ENCODE results near the gene STEAP1B. TPM values are rescaled to one million over a fixed set of nuclear protein-coding genes. Genes with fewer than 3 reads are reported as not detected.
"Not testable (repeated sequence)": the region's sequence is repeated elsewhere in the genome, so short reads cannot be mapped to it uniquely, and the experiment has no call there.

STEAP1B gene
- 2.0 and 2.1 TPM in 2 replicates for total RNA-seq

DNA sequence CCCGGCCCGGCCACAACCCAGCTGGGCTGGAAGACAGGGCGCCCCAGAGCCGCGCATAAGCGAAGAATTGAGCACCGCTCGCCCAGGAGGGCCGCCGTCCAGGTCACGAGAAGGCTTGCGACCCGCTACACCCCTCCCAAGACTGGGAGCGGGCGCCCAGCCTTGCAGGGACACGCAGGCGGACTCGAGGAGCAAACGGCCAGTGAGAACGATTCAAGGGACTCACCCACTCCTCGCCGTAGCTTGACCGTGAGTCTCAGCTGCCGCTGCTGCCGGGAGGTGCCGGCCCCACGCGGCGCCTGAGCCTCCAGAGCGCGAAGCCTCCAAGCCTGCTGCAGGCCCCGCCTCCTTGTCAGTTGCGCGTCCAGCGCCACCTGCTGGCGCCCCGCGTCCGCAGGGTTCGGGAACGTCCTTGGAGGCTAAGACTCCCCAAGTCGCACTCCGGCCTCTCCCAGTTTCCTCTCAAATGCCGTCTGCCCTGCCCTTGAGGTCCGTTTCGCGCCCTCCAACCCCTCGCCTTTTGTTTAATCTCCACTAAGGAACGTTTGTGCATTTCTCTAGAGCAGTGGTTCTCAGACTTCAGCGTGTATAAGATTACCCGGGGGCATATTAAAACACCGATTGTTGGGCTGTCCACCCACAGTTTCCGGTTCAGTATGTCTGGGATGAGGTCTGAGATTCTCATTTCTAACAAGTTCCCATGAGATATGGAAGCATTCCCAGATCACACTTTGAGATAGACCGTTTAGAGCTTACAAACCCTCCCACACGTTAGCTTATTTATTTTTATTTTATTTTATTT is at the start of gene STEAP1B:
TSS of gene STEAP1B (minus strand) at position 301 of the 802 bp plus-strand sequence. CDS start 5,333 bp downstream, outside the sequence.
- peak; percentile 68 for DNase-seq (ENCODE audit: low read depth)

DNA sequence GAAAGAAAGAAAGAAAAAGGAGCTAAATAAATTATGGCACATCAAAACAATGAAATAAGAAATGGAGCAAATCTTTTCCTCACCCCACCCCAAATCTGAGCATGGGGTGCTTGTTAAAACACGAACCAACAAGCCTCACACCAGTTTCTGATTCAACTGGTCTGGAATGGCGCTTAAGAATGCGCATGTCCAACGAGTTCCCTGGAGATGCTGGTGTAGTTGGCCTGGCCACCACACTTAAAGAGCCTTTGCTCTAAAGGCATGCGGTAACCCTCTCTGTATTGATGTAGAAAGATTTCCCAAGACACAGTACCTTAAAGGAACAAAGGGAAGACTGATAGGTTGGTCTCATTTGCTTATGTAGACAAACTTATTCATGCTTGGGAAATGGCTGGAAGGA is 49.1 kb upstream of the STEAP1B start:
- DNase-seq (ENCODE audit: low read depth): no peak

DNA sequence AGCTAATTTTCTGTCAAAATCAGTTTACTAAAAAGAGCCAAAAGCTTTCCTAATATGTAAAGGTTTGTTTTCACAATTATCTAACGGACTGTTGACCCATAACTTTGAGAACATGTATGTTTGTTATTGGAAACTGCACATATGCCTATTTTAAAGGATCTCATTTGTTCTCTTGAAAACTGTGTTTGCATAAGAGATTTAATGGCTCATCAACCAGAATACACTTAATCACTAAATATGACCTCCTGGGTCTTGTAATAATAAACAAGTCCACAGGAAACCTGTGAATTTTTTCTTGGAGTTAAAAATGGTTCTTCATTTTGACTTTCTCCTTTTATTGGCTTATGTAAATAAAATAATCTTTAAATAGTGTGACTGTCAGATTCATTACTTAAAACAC is 48.3 kb upstream of the STEAP1B start:
- peak; percentile 50 for DNase-seq (ENCODE audit: low read depth)

DNA sequence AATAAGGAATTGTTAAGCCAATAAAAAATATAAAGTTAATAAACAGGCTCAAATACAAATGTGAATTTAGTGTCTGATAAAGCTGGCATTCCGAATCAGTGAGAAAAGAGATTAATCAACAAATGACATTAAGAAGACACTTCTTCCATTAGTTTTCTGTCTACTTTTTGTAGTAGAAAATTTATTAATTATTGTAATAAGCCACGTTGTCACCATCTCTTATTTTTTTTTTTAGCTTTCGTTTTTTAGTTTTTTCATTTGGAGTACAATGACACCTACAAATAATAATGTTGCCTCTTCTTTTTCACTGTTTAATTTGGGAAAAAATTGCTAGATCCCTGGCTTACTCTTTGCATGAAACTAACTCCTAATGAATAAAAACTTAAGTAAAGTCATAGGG is 46.8 kb upstream of the STEAP1B start:
- no peak for DNase-seq (ENCODE audit: low read depth)

DNA sequence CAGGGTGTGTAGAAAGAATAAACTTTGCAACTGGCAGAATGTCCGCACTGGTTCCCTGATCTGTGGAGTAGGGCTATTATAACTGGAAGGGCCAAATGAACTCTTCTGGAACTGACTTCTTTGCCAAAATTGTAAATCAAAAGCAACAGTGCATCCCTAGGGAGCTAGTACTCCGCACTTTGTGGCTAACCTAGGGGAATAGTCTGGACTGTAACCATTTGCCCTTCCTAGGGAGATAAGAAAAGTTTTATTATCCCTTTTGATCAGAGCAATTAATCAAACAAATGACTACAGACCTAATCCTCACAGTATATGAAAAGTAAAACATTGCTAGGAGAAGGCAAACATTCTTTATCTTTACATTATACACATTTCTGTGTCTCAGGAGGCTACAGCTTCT is 45.5 kb upstream of the STEAP1B start:
- no peak for DNase-seq (ENCODE audit: low read depth)

DNA sequence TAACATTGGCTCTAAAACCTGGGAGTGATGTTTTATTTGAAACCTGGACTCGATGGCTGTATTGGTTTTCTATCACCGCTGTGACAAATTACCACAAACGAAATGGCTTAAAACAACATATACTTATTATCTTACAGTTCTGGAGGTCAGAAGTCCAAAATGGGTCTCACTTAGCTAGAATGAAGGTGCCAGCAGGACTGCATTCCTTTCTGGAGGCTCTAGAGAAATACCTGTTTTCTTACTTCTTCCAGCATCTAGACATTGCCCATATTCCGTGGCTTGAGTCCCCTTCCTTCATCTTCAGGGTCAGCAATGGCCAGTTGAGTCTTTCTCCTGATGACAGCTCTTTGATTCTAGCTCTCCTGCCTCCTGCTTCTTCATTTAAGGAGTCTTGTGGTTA is 44.3 kb upstream of the STEAP1B start:
- DNase-seq (ENCODE audit: low read depth): no peak

DNA sequence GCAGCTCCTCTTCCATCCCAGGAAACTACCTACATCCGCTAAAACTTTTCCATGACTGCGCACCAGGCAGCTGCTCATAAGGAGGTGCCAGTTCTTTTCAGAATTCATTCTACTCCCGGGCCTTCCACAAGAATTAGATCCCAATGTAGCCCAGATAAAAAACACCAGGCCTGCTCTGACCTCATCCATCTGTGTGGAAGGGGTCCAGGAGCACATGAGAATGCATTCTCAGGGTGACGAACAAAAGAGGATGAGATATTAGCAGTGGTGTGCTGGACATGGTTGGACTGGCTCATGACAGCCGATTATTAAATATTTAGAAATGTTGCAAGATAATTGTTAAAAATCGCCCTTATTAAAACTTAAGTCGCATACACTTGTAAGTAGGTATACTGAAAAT is 43.2 kb upstream of the STEAP1B start:
- no peak for DNase-seq (ENCODE audit: low read depth)

DNA sequence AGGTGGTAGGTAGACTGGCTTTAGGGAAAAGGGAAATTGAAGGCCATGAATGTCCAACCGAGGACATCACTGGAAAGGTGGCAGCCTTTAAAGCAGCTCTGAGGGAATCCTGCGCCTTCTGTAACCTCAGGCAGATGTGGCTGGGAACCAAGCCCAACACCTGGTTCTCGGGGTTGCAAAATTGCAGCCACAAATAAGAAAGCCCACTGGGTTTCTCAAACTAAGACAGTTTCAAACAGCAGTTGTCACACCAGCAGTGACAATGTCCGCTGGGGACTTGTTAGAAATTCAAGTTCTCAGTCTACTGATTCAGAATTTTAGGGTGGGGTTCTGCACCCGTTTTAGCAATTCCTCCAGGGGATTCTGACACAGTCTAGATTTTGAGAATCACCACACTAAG is 42.7 kb upstream of the STEAP1B start:
- DNase-seq (ENCODE audit: low read depth): no peak

DNA sequence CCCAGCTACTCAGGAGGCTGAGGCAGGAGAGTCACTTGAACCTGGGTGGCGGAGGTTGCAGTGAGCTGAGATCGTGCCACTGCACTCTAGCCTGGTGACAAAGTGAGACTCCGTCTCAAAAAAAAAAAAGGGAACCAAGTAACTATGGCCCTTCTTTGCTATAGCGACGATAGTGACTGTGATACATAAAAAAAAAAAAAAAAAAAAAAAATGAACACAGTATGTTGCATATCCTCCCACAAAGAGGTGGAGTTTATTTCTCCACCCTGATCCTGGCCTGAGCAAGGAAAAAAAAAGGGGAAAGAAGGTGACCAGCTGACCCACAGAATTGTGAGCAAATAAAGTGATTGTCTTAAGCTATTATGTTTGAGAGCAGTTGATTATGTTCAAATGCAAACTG is 42.3 kb upstream of the STEAP1B start:
- DNase-seq (ENCODE audit: low read depth): no peak

DNA sequence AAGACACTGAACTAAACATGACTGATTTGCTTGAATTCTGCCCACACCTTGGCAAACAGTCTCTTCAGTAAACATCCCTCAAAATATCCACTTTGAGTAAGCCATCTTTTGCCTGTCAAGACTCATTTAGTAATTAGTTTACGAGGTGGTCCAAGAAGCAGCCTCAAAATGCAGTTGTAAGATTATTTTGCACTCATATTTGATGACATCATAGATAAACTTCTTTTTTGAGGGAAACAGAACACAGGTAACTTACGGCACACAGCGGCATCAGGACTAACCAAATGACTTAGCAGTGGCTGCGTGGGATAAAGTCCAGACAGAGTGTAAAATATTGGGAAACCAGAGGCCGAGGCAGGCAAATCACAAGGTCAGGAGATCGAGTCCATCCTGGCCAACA is 41.8 kb upstream of the STEAP1B start:
- no peak for DNase-seq (ENCODE audit: low read depth)

DNA sequence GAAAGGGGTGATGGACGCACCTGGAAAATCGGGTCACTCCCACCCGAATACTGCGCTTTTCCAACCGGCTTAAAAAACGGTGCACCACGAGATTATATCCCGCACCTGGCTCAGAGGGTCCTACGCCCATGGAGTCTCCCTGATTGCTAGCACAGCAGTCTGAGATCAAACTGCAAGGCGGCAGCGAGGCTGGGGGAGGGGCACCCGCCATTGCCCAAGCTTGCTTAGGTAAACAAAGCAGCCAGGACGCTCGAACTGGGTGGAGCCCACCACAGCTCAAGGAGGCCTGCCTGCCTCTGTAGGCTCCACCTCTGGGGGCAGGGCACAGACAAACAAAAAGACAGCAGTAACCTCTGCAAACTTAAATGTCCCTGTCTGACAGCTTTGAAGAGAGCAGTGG is 28.5 kb upstream of the STEAP1B start:
- DNase-seq (ENCODE audit: low read depth): not testable (repeated sequence)

DNA sequence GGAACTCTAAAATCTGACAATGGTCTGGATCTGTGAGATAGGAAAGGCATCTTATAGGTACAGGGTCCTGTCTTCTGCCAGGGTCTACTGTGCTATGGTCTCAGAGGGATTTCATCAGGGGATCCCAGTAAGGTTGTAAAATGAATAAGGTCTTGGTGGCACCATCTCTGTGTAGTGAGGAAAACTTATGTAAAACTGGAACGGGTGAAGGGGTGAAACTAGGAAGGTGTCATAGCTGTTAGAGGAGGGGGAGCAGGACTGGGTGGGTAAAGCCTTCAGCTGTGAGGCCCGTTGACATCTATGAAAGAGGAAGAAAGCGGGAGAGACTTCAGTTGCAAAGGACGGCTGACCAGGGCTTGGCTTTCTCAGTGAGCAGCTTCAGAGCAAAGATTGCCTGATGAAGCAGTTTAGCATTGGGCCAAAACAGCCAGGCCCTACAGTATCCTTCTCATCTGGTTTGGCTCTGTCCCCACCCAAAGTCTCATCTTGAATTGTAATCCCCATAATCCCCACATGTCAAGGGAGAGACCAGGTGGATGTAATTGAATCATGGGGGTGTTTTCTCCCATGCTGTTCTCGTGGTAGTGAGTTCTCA is 24.5 kb upstream of the STEAP1B start:
- DNase-seq (ENCODE audit: low read depth): not testable (repeated sequence)

DNA sequence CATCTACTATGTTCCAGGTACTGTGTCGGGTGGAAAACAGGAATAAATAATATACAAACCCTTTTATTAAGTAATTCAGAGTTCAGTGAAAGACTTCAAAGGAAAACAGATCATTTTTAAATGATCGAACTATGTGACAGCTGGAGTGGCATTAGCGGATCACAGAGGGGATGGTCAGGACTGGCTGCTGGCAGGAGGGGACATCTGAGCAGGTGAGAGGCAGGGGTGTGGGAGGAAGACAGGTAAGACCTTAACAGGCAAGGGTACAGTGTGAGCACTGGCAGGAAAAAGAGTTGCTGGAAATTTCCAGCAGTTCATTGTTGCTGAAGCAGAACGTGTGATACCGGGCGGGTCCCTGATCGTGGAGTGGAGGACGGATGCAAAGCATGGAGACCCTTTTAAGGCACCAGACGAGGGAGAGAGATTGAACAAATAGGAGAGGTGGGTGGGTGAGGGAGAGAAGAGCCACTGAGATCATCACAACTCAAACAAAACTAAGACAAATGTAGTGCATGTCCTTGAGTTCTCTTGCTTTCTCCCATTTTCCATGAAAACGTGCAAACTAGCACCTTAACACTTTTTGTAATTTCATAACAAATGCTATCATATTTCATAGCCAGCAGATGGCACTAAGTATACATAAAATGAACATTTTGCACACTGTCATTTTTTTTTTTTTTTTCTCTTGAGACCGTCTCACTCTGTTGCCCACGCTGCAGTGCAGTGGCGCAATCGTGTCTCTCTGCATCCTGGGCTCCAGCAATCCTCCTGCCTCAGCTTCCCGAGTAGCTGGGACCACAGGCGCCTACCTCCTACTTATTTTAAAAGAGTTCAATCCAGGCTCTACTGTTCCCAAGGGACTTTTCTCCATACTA is 23.7 kb upstream of the STEAP1B start:
- DNase-seq (ENCODE audit: low read depth): peak; percentile 61

DNA sequence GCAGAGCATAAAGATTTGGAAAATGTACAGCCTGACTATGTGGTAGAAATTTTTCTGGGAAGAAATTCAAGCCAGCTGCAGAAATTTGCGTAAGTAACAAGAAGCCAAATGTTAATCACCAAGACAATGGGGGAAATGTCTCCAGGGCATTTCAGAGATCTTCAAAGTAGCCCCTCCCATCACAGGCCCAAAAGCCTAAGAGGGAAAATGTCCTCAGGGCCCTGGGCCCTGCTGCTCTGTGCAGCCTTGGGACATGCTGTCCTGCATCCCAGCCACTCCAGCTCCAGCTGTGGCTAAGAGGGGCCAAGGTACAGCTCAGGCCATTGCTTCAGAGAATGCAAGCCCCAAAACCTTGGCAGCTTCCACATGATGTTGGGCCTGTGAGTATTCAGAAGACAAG is 19.6 kb upstream of the STEAP1B start:
- not testable (repeated sequence) for DNase-seq (ENCODE audit: low read depth)

DNA sequence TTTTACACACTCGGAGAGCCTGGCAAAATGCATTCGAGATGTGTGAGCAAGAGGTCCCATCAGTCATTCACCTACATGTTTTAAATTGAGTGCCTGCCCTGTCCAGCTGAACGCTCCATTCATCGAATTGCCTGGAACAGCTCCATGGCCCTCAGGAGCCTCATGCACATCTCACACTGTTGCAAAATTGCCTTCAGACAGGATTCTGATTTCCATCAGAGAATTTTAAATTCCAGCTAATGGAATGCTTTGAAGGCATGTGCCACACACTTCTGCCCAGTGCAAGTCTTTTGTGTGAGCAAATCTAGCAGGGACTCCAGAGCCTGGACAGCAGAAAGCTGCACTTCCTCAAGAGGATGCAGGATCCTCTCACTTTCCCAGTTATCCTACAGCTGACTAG is 17.0 kb upstream of the STEAP1B start:
- not testable (repeated sequence) for DNase-seq (ENCODE audit: low read depth)

DNA sequence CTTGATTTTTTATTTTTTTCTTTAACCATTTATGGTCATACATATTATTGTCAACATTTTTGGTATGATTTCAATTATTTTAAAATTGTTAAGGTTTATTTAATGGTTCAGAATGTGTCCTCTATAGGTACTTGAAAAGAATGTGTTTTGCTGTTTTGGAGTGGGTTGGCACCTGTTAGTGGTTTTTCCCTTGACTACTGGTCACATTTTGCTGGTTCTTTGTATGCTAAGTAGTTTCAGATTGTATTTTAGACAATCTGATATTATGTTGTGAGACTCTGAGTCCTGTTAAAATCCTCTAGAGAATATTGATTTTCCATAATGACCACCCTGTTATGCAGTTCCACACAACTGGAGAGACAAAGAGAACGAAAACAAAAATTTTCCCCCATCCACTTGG is 15.0 kb upstream of the STEAP1B start:
- DNase-seq (ENCODE audit: low read depth): not testable (repeated sequence)

DNA sequence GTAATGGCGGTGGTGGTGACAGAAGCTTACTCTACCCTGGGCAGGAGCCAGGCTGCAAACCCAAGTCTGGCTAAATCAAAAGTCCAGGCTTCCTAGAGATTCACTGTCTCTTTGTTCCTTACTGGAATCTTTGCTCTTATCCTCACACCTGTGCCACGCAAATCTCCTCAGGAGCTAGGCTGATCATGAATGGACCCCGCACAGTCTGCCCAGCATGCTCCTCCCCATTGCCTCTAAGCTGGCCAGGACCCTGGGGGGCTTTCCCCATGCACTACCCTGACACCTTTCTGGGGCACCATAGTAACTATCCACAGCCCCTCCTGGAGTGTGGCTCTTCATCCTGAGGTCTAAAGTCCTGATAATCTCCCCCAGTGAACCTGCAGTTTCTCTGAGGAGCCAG is 7.3 kb upstream of the STEAP1B start:
- not testable (repeated sequence) for DNase-seq (ENCODE audit: low read depth)

DNA sequence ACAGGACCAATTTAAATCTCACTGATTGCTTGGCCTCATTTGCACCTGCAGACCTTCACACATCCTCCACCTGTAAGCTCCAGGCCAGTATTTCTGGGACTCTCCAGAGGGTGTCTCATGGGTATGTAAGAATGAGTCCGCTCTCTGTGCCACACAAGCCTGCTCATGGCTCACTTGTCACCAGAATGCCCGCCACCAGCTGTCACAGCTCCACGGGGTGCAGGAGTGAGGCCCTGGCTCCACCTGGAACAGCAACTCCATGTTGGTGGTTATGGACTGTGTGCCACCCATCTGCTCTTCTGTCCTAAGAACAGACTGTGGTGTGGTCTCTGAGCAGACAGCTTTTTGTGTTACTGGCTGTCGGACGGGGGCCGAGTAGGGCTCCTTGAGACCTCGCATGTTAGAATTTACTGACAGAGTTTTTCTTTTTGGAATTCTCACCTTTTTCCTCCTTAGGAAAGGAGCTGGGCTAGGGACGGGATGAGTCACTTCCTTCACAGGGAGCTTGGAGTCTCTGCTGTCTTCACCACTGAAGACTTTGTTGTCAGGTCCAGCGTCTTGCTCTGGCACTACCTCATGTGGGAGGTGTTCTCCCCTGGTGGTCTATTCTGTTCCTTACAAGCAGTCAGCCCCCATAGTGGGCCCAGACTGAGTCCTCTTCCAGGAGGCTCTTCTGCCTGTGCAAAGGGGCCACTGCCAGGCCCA is 6.5 kb upstream of the STEAP1B start:
- DNase-seq (ENCODE audit: low read depth): not testable (repeated sequence)

DNA sequence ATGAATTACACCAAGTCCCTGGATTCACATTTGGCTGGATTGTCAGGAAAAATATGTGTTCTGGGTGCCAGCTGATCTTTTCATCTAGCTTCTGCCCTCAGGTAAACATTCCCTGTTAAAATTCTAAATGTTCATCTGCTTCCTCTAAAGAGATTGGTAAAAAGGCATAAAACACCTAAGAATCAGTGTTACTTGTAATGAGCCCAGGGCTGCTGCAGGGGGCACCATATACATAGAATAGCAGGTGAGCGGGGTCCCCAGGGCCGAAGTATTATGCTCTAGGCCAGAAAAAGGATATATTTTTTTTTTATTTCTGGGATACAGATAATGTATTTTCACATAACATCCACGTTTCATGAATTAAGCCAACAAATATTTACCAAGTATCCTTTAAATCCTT is 4.5 kb upstream of the STEAP1B start:
- DNase-seq (ENCODE audit: low read depth): not testable (repeated sequence)

DNA sequence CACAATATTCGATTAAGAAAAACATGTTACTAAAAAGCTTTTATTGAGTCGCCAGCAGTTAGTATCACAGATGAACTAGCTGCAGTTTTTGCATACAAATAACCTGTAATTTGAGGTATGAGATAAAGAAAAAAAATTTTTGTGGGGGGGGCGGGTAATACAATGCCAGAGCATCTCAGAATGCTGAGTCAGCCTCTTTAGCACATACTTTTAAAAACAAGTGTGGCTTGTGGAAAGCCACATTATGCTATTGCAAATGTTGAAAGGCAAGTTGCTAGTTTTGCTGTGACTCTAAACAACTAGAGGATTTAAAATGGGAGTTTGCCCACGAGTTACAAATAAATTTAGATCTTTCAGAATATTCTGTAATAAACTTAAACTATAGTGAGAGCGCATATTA is 2.1 kb upstream of the STEAP1B start:
- not testable (repeated sequence) for DNase-seq (ENCODE audit: low read depth)

DNA sequence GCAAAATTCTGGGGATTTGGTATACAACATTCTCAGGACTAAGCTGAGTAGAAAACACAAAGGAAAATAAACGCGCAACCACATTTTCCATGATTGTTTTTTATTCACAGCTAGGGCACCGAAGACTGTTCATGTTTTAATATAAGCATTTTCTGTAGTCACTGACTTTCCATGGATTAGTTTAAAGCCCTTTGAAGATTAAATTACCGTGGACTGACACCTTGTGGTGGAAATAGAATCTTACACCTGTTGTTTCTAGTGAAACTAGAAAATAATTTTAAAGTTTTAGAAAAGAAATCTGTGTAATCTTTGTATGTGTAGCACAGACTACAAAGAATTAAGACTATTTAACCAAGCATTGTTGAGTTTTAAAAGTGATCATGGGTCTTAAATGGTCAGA is 1.3 kb upstream of the STEAP1B start:
- DNase-seq (ENCODE audit: low read depth): peak; percentile 41

DNA sequence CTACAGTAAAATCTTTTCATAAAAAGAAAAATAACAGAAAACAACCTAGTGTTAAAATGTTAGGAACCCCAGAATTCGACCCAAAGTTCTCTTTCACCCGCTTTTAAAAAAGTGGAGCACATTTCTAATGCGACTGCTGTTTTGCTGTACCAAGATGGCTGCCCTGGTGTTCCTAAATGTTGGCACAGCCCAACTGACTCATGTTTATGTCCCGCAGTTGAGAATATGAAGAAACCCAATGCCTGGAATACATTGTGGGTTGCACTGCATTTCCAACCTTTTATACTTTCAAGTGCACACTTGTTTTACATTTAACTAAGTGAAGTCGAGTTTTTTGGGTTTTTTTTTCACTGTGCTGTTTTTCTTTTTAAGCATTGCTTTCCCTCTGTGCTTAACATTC is 944 bp downstream of the STEAP1B start:
- no peak for DNase-seq (ENCODE audit: low read depth)
